ENCODE results near the gene RIC3.

DNA sequence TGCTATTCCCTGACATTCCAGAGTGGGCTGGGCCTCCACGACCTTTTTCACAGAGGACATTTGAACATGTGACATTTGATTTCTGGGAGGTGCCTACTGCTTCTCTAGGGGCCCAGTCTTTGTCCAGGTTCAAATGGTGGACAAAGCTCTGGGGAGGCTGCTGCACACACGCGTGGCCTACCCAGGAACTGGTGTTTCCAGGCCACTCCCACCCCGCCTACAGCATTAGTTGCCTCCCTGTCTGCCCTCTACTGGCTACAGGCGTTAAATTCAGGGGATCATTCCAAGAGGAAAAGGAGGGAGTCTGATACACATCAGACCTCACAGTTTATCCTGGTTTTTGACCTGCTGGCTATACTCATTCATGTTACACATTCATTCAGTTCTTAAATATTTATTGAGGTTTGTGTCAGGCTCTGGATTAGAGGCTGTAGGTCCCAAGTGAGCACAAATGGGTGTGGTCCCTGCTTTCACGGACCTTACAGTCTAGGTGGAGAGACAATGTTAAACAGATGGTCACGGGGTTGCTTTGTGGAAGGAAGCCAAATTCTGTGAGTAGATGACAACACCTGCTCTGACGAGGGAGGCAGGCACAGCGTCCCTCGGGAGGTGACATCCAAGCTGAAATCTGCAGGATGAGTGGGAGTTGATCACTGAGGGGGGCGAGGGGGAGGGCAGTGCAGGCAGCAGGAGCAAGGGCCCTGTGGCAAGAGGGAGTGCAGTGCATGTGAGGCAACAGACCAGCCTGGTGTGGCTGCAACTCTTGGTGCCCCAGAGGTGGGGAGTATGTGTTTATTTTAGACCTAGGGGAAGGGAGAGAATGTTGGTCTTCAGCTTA, 76.0 kb downstream of the RIC3 start:
- TF ChIP-seq, protein P1, sequence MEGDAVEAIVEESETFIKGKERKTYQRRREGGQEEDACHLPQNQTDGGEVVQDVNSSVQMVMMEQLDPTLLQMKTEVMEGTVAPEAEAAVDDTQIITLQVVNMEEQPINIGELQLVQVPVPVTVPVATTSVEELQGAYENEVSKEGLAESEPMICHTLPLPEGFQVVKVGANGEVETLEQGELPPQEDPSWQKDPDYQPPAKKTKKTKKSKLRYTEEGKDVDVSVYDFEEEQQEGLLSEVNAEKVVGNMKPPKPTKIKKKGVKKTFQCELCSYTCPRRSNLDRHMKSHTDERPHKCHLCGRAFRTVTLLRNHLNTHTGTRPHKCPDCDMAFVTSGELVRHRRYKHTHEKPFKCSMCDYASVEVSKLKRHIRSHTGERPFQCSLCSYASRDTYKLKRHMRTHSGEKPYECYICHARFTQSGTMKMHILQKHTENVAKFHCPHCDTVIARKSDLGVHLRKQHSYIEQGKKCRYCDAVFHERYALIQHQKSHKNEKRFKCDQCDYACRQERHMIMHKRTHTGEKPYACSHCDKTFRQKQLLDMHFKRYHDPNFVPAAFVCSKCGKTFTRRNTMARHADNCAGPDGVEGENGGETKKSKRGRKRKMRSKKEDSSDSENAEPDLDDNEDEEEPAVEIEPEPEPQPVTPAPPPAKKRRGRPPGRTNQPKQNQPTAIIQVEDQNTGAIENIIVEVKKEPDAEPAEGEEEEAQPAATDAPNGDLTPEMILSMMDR (IDR thresholded peaks at IDR 0.05; ENCODE audit: borderline replicate concordance, extremely low read depth, low read length, poor library complexity, severe bottlenecking): peak; percentile 56
- TF ChIP-seq EZH2 (IDR thresholded peaks at IDR 0.05; ENCODE audit: borderline replicate concordance, low read depth, low read length, severe bottlenecking): no peak

All from DND-41 (cell line).